ENCODE measurements around the gene TMF1. TPM values are rescaled to one million over a fixed set of nuclear protein-coding genes. Genes with fewer than 3 reads are reported as not detected.

The TMF1 gene
- total and polyA plus RNA-seq, 7 experiments from 2014 or later, result 36.1 to 71.8 (median 47.7) TPM

- no peaks in the 10 kb centered on the region for H3K9me3 ChIP-seq (ENCODE audit: control insufficient read depth in 2 of 3, low read length in 3 of 3)
- peaks cover 8 to 27% (median 24%) of the 10 kb centered on the region in 3 experiments for H3K36me3 ChIP-seq (ENCODE audit: control insufficient read depth in 2 of 3, insufficient read depth in 3 of 3, low read length in 3 of 3)
- peaks cover 0 to 8% (median 0%) of the 10 kb centered on the region in 11 donors for H3K9me3 Mint-ChIP-seq
- H3K27ac Mint-ChIP-seq, result peak overlapping the region; percentile 77 to 94 (median 92)
- no peaks in the 10 kb centered on the region for H3K27me3 Mint-ChIP-seq
- peaks cover 18 to 45% (median 30%) of the 10 kb centered on the region in 7 donors for H3K4me1 Mint-ChIP-seq
- H3K27ac ChIP-seq (ENCODE audit: low read depth, low read length), result peak overlapping the region; percentile 75
- H3K4me3 Mint-ChIP-seq, result peak overlapping the region; percentile 2 to 82 (median 60)
- DNase-seq (peak in 6 of 9 donors; percentile 41 to 57 (median 48)), ATAC-seq (peak; percentile 97)
- intact Hi-C loops (cut with micrococcal nuclease), result loop anchor here in 1 of 2 donors (1.0 kb wide), 1 partner anchor 22 kb away; the partner anchor contains the start of gene UBA3
- H3K27me3 ChIP-seq (ENCODE audit: control insufficient read depth in 2 of 2, insufficient read depth in 2 of 2, low read length in 2 of 2), result no peaks in the 10 kb centered on the region
- H3K4me1 ChIP-seq (ENCODE audit: control insufficient read depth in 2 of 2, insufficient read depth in 2 of 2, low read length in 2 of 2), result peaks cover 13 to 19% of the 10 kb centered on the region in 2 donors
- peaks cover 17 to 46% (median 38%) of the 10 kb centered on the region in 5 donors for H3K36me3 Mint-ChIP-seq
- CTCF ChIA-PET, result interaction anchor here (0.9 to 1.5 kb wide), 3 partner anchors 26 to 34 kb away, joined by 3 read pairs; partner anchors contain the start of gene ARL6IP5
- H3K4me3 ChIP-seq (ENCODE audit: low read length), result peak overlapping the region; percentile 12
- POLR2A ChIA-PET, result interaction anchor here (0.6 to 2.7 kb wide), 10 partner anchors 12 to 243 kb away, joined by 3 to 25 read pairs (median 5); partner anchors contain the start of genes ARL6IP5 and EOGT
These were observed 6.2 kb upstream of the TMF1 start for GRCh38 chr3:69058180-69058946.

DNA sequence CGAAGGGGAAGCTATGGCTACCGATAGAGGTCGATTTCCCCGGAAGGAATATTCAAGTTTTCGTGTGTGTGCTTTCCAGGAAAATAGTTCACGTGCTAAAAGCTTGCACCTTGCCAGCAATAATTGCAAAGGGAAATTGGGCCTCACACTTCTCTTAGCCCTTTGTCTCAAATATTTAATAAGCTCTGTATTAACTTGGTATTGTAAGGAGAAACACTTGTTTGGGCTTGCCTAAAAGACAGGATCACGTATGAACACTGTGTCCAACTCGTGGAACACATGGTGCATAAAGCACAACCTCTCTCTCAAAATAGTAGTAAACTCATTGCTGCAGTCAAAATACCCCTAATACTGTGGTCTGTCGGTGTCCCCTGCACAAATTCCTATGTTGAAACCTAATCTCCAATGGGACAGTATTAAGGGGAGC lies 352 bp upstream of the TMF1 start:
- CTCF ChIA-PET, result interaction anchor here (0.7 to 1.7 kb wide), 3 partner anchors 27 to 39 kb away, joined by 3 to 4 read pairs (median 4); partner anchors contain the start of gene EOGT
- H3K4me3 ChIP-seq (ENCODE audit: low read length), result peak overlapping the region; percentile 96
- H3K36me3 Mint-ChIP-seq, result peaks cover 7 to 19% (median 14%) of the 10 kb centered on the region in 5 donors

GRCh38 chr3:69048990-69049389 lies 3.1 kb downstream of the TMF1 start:
- Mint-ChIP-seq H3K27ac (peak overlapping the region in 3 of 9 donors; percentile 14 to 78 (median 41)), H3K4me1 (peaks cover 22 to 68% (median 59%) of the 10 kb centered on the region in 7 donors), H3K4me3 (peak overlapping the region; percentile 36 to 99 (median 56)), H3K27me3 (peaks cover 0 to 2% (median 0%) of the 10 kb centered on the region in 5 donors), H3K9me3 (peaks cover 0 to 4% (median 0%) of the 10 kb centered on the region in 11 donors), H3K36me3 (peaks cover 9 to 29% (median 24%) of the 10 kb centered on the region in 5 donors)
- Histone ChIP-seq H3K4me1 (ENCODE audit: control insufficient read depth in 2 of 2, insufficient read depth in 2 of 2, low read length in 2 of 2) (peaks cover 20 to 30% of the 10 kb centered on the region in 2 donors), H3K27ac (ENCODE audit: low read depth, low read length) (no peak overlapping the region), H3K4me3 (ENCODE audit: low read length) (no peak overlapping the region), H3K27me3 (ENCODE audit: control insufficient read depth in 2 of 2, insufficient read depth in 2 of 2, low read length in 2 of 2) (no peaks in the 10 kb centered on the region), H3K36me3 (ENCODE audit: control insufficient read depth in 2 of 3, insufficient read depth in 3 of 3, low read length in 3 of 3) (peaks cover 3 to 20% (median 16%) of the 10 kb centered on the region in 3 experiments), H3K9me3 (ENCODE audit: control insufficient read depth in 2 of 3, low read length in 3 of 3) (no peaks in the 10 kb centered on the region)
- ATAC-seq (no peak), DNase-seq (no peak)
- ChIA-PET POLR2A (interaction anchor here (1.3 kb wide), 1 partner anchor 36 kb away, joined by 3 read pairs; no protein-coding TSS in a partner anchor), CTCF (no interaction called here)
- intact Hi-C loops (cut with micrococcal nuclease), result no loop called here

More for the DNA sequence above, 352 bp upstream of the TMF1 start:
- DNase-seq (no peak), ATAC-seq (peak; percentile 0)
- POLR2A ChIA-PET, result interaction anchor here (1.2 to 4.6 kb wide), 10 partner anchors 12 to 49 kb away, joined by 3 to 103 read pairs (median 6); partner anchors contain the start of genes ARL6IP5, EOGT and UBA3
- Mint-ChIP-seq H3K27me3 (peaks cover 0 to 2% (median 0%) of the 10 kb centered on the region in 5 donors), H3K4me3 (peak overlapping the region; percentile 94 to 99 (median 96)), H3K4me1 (peaks cover 17 to 59% (median 47%) of the 10 kb centered on the region in 7 donors), H3K9me3 (peaks cover 0 to 4% (median 0%) of the 10 kb centered on the region in 11 donors), H3K27ac (peak overlapping the region; percentile 92 to 99 (median 98))
- intact Hi-C loops (cut with micrococcal nuclease), result loop anchor here (1.0 to 2.0 kb wide), 6 partner anchors 28 to 254 kb away; partner anchors contain the start of genes ARL6IP5 (in 2 of the 2), EOGT (in 2 of the 2) and UBA3 (in 2 of the 2)
- Histone ChIP-seq H3K27me3 (ENCODE audit: control insufficient read depth in 2 of 2, insufficient read depth in 2 of 2, low read length in 2 of 2) (no peaks in the 10 kb centered on the region), H3K27ac (ENCODE audit: low read depth, low read length) (peak overlapping the region; percentile 87), H3K4me1 (ENCODE audit: control insufficient read depth in 2 of 2, insufficient read depth in 2 of 2, low read length in 2 of 2) (peaks cover 20 to 26% of the 10 kb centered on the region in 2 donors), H3K9me3 (ENCODE audit: control insufficient read depth in 2 of 3, low read length in 3 of 3) (no peaks in the 10 kb centered on the region), H3K36me3 (ENCODE audit: control insufficient read depth in 2 of 3, insufficient read depth in 3 of 3, low read length in 3 of 3) (peaks cover 3 to 20% (median 18%) of the 10 kb centered on the region in 3 experiments)

GRCh38 chr3:69044608-69045007 lies 7.5 kb downstream of the TMF1 start:
- Mint-ChIP-seq H3K27ac (peak overlapping the region in 2 of 9 donors; percentile 46 to 49), H3K4me3 (peak overlapping the region in 1 of 10 donors; percentile 37)
- POLR2A ChIA-PET, result interaction anchor here (0.9 kb wide), 1 partner anchor 32 kb away, joined by 3 read pairs; no protein-coding TSS in a partner anchor

DNA sequence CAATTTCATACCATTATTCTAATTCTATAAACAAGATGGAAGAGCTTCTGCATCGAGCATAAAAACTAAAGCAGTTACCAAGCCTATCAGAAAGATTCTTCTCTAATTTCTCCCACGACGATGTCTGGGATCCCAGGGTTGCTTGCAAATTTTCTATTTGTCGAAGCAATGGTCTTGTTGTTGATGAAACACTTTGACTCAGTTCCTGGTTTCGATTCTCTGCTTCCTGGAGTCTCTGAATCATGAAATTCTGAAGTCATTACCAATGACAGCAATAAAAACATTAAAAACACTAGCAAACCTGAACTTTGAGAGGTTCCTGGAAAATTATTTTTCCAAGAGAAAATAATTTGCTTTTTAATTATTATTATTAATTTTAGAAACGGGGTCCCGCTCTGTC lies 18.7 kb downstream of the TMF1 start:
- Mint-ChIP-seq H3K4me1 (peaks cover 0 to 21% (median 3%) of the 10 kb centered on the region in 7 donors), H3K9me3 (no peaks in the 10 kb centered on the region), H3K36me3 (peaks cover 12 to 48% (median 40%) of the 10 kb centered on the region in 5 donors), H3K4me3 (no peak overlapping the region), H3K27me3 (no peaks in the 10 kb centered on the region), H3K27ac (peak overlapping the region in 2 of 9 donors; percentile 9 to 52)
- no peaks in the 10 kb centered on the region for H3K9me3 ChIP-seq (ENCODE audit: control insufficient read depth in 2 of 3, low read length in 3 of 3)
- peaks cover 5 to 75% (median 38%) of the 10 kb centered on the region in 3 experiments for H3K36me3 ChIP-seq (ENCODE audit: control insufficient read depth in 2 of 3, insufficient read depth in 3 of 3, low read length in 3 of 3)
- intact Hi-C loops (cut with micrococcal nuclease), result loop anchor here in 1 of 2 donors (10.0 kb wide), 1 partner anchor 151 kb away; no protein-coding TSS in a partner anchor
- ChIA-PET POLR2A (no interaction called here), CTCF (no interaction called here)
- ATAC-seq, result peak; percentile 50
- no peaks in the 10 kb centered on the region for H3K27me3 ChIP-seq (ENCODE audit: control insufficient read depth in 2 of 2, insufficient read depth in 2 of 2, low read length in 2 of 2)
- DNase-seq, result no peak
- no peak overlapping the region for H3K4me3 ChIP-seq (ENCODE audit: low read length)
- H3K27ac ChIP-seq (ENCODE audit: low read depth, low read length), result no peak overlapping the region
- H3K4me1 ChIP-seq (ENCODE audit: control insufficient read depth in 2 of 2, insufficient read depth in 2 of 2, low read length in 2 of 2), result no peaks in the 10 kb centered on the region

More at GRCh38 chr3:69044608-69045007, 7.5 kb downstream of the TMF1 start:
- no peak for ATAC-seq
- peaks cover 14 to 41% (median 36%) of the 10 kb centered on the region in 7 donors for H3K4me1 Mint-ChIP-seq
- H3K36me3 ChIP-seq (ENCODE audit: control insufficient read depth in 2 of 3, insufficient read depth in 3 of 3, low read length in 3 of 3), result peaks cover 7 to 41% (median 41%) of the 10 kb centered on the region in 3 experiments
- no peaks in the 10 kb centered on the region for H3K27me3 ChIP-seq (ENCODE audit: control insufficient read depth in 2 of 2, insufficient read depth in 2 of 2, low read length in 2 of 2)
- no peaks in the 10 kb centered on the region for H3K27me3 Mint-ChIP-seq
- peaks cover 6 to 17% of the 10 kb centered on the region in 2 donors for H3K4me1 ChIP-seq (ENCODE audit: control insufficient read depth in 2 of 2, insufficient read depth in 2 of 2, low read length in 2 of 2)
- no peaks in the 10 kb centered on the region for H3K9me3 ChIP-seq (ENCODE audit: control insufficient read depth in 2 of 3, low read length in 3 of 3)
- H3K27ac ChIP-seq (ENCODE audit: low read depth, low read length), result no peak overlapping the region
- DNase-seq, result no peak
- CTCF ChIA-PET, result no interaction called here
- H3K36me3 Mint-ChIP-seq, result peaks cover 20 to 50% (median 35%) of the 10 kb centered on the region in 5 donors
- intact Hi-C loops (cut with micrococcal nuclease), result no loop called here
- H3K9me3 Mint-ChIP-seq, result no peaks in the 10 kb centered on the region
- H3K4me3 ChIP-seq (ENCODE audit: low read length), result no peak overlapping the region

GRCh38 chr3:69032737-69033136 lies 19.4 kb downstream of the TMF1 start:
- CTCF ChIA-PET, result no interaction called here
- Mint-ChIP-seq H3K4me3 (no peak overlapping the region), H3K4me1 (peaks cover 0 to 24% (median 3%) of the 10 kb centered on the region in 7 donors), H3K9me3 (no peaks in the 10 kb centered on the region), H3K36me3 (peaks cover 9 to 50% (median 43%) of the 10 kb centered on the region in 5 donors), H3K27me3 (no peaks in the 10 kb centered on the region), H3K27ac (no peak overlapping the region)
- intact Hi-C loops (cut with micrococcal nuclease), result loop anchor here in 1 of 2 donors (10.0 kb wide), 1 partner anchor 152 kb away; no protein-coding TSS in a partner anchor
- Histone ChIP-seq H3K4me3 (ENCODE audit: low read length) (no peak overlapping the region), H3K9me3 (ENCODE audit: control insufficient read depth in 2 of 3, low read length in 3 of 3) (no peaks in the 10 kb centered on the region), H3K36me3 (ENCODE audit: control insufficient read depth in 2 of 3, insufficient read depth in 3 of 3, low read length in 3 of 3) (peaks cover 5 to 68% (median 43%) of the 10 kb centered on the region in 3 experiments), H3K27ac (ENCODE audit: low read depth, low read length) (no peak overlapping the region), H3K27me3 (ENCODE audit: control insufficient read depth in 2 of 2, insufficient read depth in 2 of 2, low read length in 2 of 2) (no peaks in the 10 kb centered on the region), H3K4me1 (ENCODE audit: control insufficient read depth in 2 of 2, insufficient read depth in 2 of 2, low read length in 2 of 2) (no peaks in the 10 kb centered on the region)
- ATAC-seq, result no peak
- no peak for DNase-seq
- POLR2A ChIA-PET, result no interaction called here
